Measurements from ENCODE around the gene CFAP74.

DNA sequence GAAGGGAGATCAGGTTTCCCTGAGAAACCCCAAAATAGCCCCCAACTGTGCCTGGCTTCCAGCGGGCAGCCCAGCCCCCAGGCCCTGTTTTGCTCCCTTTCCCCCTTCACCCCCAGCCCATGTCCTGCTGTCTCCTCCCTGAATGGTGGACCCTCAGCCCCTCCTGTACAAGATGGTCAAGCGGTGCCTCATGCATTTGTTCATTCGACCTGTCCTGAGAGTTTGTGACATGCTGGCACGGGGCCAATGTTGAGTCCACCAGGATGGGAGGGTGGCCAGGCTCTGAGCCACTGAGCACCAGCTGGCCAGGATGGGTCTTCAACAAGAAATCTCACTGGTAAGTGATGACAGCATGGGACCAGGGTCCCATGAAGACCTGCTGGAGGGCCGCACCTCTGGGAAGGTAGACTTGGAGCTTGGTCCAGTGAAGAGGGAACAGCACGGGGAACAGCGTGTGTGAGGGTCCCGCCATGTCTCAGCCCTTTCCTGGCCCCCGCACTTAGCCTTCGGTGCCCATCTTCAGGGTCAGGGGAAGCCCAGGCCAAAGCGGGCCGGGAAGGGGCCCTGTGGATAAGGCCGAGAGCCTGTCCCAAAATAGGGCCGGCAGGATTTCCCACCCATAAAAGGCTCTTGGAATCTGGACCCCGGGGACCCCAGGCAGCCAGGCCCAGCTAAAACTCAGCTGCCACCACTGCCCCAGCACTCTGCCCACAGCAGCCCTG lies 88.5 kb downstream of the CFAP74 start, which contains the start of gene CALML6:
- TF ChIP-seq EZH2 (IDR thresholded peaks at IDR 0.05; ENCODE audit: borderline replicate concordance, low read depth, low read length, poor library complexity, severe bottlenecking) = no peak
- TF ChIP-seq, protein P1, sequence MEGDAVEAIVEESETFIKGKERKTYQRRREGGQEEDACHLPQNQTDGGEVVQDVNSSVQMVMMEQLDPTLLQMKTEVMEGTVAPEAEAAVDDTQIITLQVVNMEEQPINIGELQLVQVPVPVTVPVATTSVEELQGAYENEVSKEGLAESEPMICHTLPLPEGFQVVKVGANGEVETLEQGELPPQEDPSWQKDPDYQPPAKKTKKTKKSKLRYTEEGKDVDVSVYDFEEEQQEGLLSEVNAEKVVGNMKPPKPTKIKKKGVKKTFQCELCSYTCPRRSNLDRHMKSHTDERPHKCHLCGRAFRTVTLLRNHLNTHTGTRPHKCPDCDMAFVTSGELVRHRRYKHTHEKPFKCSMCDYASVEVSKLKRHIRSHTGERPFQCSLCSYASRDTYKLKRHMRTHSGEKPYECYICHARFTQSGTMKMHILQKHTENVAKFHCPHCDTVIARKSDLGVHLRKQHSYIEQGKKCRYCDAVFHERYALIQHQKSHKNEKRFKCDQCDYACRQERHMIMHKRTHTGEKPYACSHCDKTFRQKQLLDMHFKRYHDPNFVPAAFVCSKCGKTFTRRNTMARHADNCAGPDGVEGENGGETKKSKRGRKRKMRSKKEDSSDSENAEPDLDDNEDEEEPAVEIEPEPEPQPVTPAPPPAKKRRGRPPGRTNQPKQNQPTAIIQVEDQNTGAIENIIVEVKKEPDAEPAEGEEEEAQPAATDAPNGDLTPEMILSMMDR (conservative IDR thresholded peaks at IDR 0.05; ENCODE audit: low read depth, low read length) = no peak
